CD8-positive, alpha-beta memory T cell (primary cell): ENCODE data around the gene LINGO3. TPM values are rescaled to one million over a fixed set of nuclear protein-coding genes. Genes with fewer than 3 reads are reported as not detected.
A peak's percentile ranks its signal among the peaks of the same experiment; 100 is the strongest.

Experiments
- CTCF ChIA-PET: fragments of 350-600 bp; sonication (Branson Sonifier 250); formaldehyde crosslinking; loops from one replicate; lab custom pipeline; 2021; ENCODE audit warnings: antibody characterized with exemption; lab: Charles Lee
- POLR2A ChIA-PET: fragments of 350-600 bp; sonication (Branson Sonifier 250); formaldehyde crosslinking; loops from one replicate; lab custom pipeline; 2021; ENCODE audit warnings: antibody characterized with exemption; lab: Charles Lee
- DNase-seq, 5 donors: peaks; one replicate each; pipeline versions ENCODE4 v3.0.0 to v3.0.0-alpha.2; 2020 to 2022; ENCODE audit warnings: mixed read lengths in 1 of 5
- H3K27ac ChIP-seq: one replicate; pipeline ENCODE4 v1.7.0; 2013; ENCODE audit warnings: low read depth, mild to moderate bottlenecking, low read length, moderate library complexity
- H3K27me3 ChIP-seq: 2 replicates; pipeline ENCODE4 v1.7.0; 2013; ENCODE audit warnings: low read length, mild to moderate bottlenecking; ENCODE audit not compliant: insufficient read depth, poor library complexity, severe bottlenecking
- H3K36me3 ChIP-seq: 2 replicates; pipeline ENCODE4 v1.7.0; 2013; ENCODE audit warnings: mild to moderate bottlenecking, low read length, moderate library complexity; ENCODE audit not compliant: insufficient read depth
- H3K4me1 ChIP-seq: 2 replicates; pipeline ENCODE4 v1.7.0; 2013; ENCODE audit warnings: mild to moderate bottlenecking, low read length, moderate library complexity; ENCODE audit not compliant: insufficient read depth
- H3K4me3 ChIP-seq: 2 replicates; pipeline ENCODE4 v1.7.0; 2013; ENCODE audit warnings: mild to moderate bottlenecking, low read length
- H3K9me3 ChIP-seq: 2 replicates; pipeline ENCODE4 v1.7.0; 2013; ENCODE audit warnings: mild to moderate bottlenecking, low read length
- H3K27ac Mint-ChIP-seq, 8 donors: one replicate each; pipeline ENCODE4 v1.8.0; 2020 to 2021; ENCODE audit warnings: mixed read lengths in 8 of 8, mild to moderate bottlenecking in 6 of 8, inconsistent platforms in 3 of 8, moderate library complexity in 3 of 8
- H3K27me3 Mint-ChIP-seq, 2 donors: one replicate each; pipeline ENCODE4 v1.8.0; 2020 to 2021; ENCODE audit warnings: mixed read lengths in 2 of 2, mild to moderate bottlenecking in 1 of 2, moderate library complexity in 1 of 2
- H3K36me3 Mint-ChIP-seq, 3 donors: one replicate each; pipeline ENCODE4 v1.8.0; 2020 to 2021; ENCODE audit warnings: mixed read lengths in 3 of 3, inconsistent platforms in 1 of 3, mild to moderate bottlenecking in 1 of 3
- H3K4me1 Mint-ChIP-seq, 3 donors: one replicate each; pipeline ENCODE4 v1.8.0; 2020 to 2021; ENCODE audit warnings: mixed read lengths in 3 of 3, inconsistent platforms in 1 of 3, mild to moderate bottlenecking in 1 of 3
- H3K4me3 Mint-ChIP-seq, 7 donors: one replicate each; pipeline ENCODE4 v1.8.0; 2020 to 2021; ENCODE audit warnings: mixed read lengths in 7 of 7, mild to moderate bottlenecking in 6 of 7, moderate library complexity in 4 of 7, inconsistent platforms in 2 of 7
- H3K9me3 Mint-ChIP-seq, 5 donors: one replicate each; pipeline ENCODE4 v1.8.0; 2020 to 2022; ENCODE audit warnings: mixed read lengths in 5 of 5, mild to moderate bottlenecking in 3 of 5, moderate library complexity in 2 of 5, inconsistent platforms in 1 of 5
- polyA plus RNA-seq: library from polyadenylated mRNA; unstranded; fragments of 300-500 nt; fragmentation: Illumina TruSeq; gene quantifications from one replicate; pipeline ENCODE4 v1.2.3, GENCODE V29; 2021
- total RNA-seq, 2 experiments: library from RNA; stranded (reverse); gene quantifications; one replicate each; pipeline ENCODE4 v1.2.3, GENCODE V29; 2021

Gene LINGO3
- total and polyA plus RNA-seq, 3 experiments from 2014 or later: 0.09 to 9.2 (median 0.15) TPM

- H3K9me3 Mint-ChIP-seq: no peaks in the 10 kb centered on the region
- no peak overlapping the region for H3K27ac ChIP-seq
- peaks cover 39% of the 10 kb centered on the region for H3K4me1 ChIP-seq
- H3K9me3 ChIP-seq: no peaks in the 10 kb centered on the region
- H3K36me3 Mint-ChIP-seq: peaks cover 0 to 21% (median 3%) of the 10 kb centered on the region in 3 donors
- no peaks in the 10 kb centered on the region for H3K27me3 ChIP-seq
- peaks cover 0 to 2% of the 10 kb centered on the region in 2 donors for H3K27me3 Mint-ChIP-seq
- ChIA-PET POLR2A (no interaction called here), CTCF (no interaction called here)
- peak overlapping the region in 5 of 8 donors; percentile 37 to 85 (median 77) for H3K27ac Mint-ChIP-seq
- no peak overlapping the region for H3K4me3 ChIP-seq
- DNase-seq: peak in 3 of 5 donors; percentile 38 to 88 (median 44)
- H3K36me3 ChIP-seq: no peaks in the 10 kb centered on the region
- H3K4me3 Mint-ChIP-seq: peak overlapping the region in 3 of 7 donors; percentile 5 to 75 (median 44)
- peaks cover 26 to 50% (median 28%) of the 10 kb centered on the region in 3 donors for H3K4me1 Mint-ChIP-seq
Observed at GRCh38 chr19:2332341-2333026, 24.5 kb upstream of the LINGO3 start.

- Histone ChIP-seq H3K27me3 (no peaks in the 10 kb centered on the region), H3K4me3 (no peak overlapping the region), H3K36me3 (no peaks in the 10 kb centered on the region), H3K9me3 (no peaks in the 10 kb centered on the region), H3K27ac (no peak overlapping the region), H3K4me1 (peaks cover 46% of the 10 kb centered on the region)
- no peaks in the 10 kb centered on the region for H3K9me3 Mint-ChIP-seq
- peaks cover 0 to 2% of the 10 kb centered on the region in 2 donors for H3K27me3 Mint-ChIP-seq
- H3K36me3 Mint-ChIP-seq: peaks cover 0 to 25% (median 3%) of the 10 kb centered on the region in 3 donors
- H3K4me1 Mint-ChIP-seq: peaks cover 34 to 58% (median 35%) of the 10 kb centered on the region in 3 donors
- DNase-seq: no peak
- ChIA-PET CTCF (no interaction called here), POLR2A (no interaction called here)
- peak overlapping the region in 1 of 8 donors; percentile 85 for H3K27ac Mint-ChIP-seq
- peak overlapping the region in 1 of 7 donors; percentile 76 for H3K4me3 Mint-ChIP-seq
Observed at GRCh38 chr19:2331601-2332246, 23.8 kb upstream of the LINGO3 start.

- Mint-ChIP-seq H3K36me3 (peaks cover 3 to 27% (median 4%) of the 10 kb centered on the region in 3 donors), H3K27me3 (peaks cover 0 to 2% of the 10 kb centered on the region in 2 donors), H3K4me1 (peaks cover 36 to 59% (median 36%) of the 10 kb centered on the region in 3 donors), H3K9me3 (no peaks in the 10 kb centered on the region), H3K4me3 (peak overlapping the region in 6 of 7 donors; percentile 20 to 85 (median 72)), H3K27ac (peak overlapping the region in 3 of 8 donors; percentile 42 to 93 (median 52))
- CTCF ChIA-PET: no interaction called here
- H3K27ac ChIP-seq: peak overlapping the region; percentile 27
- no peaks in the 10 kb centered on the region for H3K27me3 ChIP-seq
- POLR2A ChIA-PET: interaction anchor here (0.7 kb wide), 1 partner anchor 41 kb away, joined by 5 read pairs; no protein-coding TSS in a partner anchor
- H3K4me3 ChIP-seq: no peak overlapping the region
- no peak for DNase-seq
- no peaks in the 10 kb centered on the region for H3K9me3 ChIP-seq
- H3K36me3 ChIP-seq: no peaks in the 10 kb centered on the region
- H3K4me1 ChIP-seq: peaks cover 48% of the 10 kb centered on the region
Observed at GRCh38 chr19:2330632-2331284, 22.8 kb upstream of the LINGO3 start.

- Mint-ChIP-seq H3K27me3 (peaks cover 0 to 2% of the 10 kb centered on the region in 2 donors), H3K4me3 (peak overlapping the region; percentile 20 to 85 (median 68)), H3K27ac (peak overlapping the region in 3 of 8 donors; percentile 29 to 93 (median 83)), H3K9me3 (no peaks in the 10 kb centered on the region), H3K4me1 (peaks cover 37 to 63% (median 39%) of the 10 kb centered on the region in 3 donors), H3K36me3 (peaks cover 3 to 30% (median 4%) of the 10 kb centered on the region in 3 donors)
- ChIA-PET POLR2A (interaction anchor here (0.7 kb wide), 1 partner anchor 41 kb away, joined by 5 read pairs; no protein-coding TSS in a partner anchor), CTCF (no interaction called here)
- Histone ChIP-seq H3K4me3 (no peak overlapping the region), H3K27me3 (no peaks in the 10 kb centered on the region), H3K9me3 (no peaks in the 10 kb centered on the region), H3K36me3 (no peaks in the 10 kb centered on the region), H3K4me1 (peaks cover 48% of the 10 kb centered on the region), H3K27ac (no peak overlapping the region)
- peak in 1 of 5 donors; percentile 42 for DNase-seq
Observed at GRCh38 chr19:2330255-2330631, 22.3 kb upstream of the LINGO3 start.

- ChIA-PET POLR2A (no interaction called here), CTCF (interaction anchor here (0.6 kb wide), 1 partner anchor 839 kb away, joined by 3 read pairs; the partner anchor contains the start of gene REEP6)
- Mint-ChIP-seq H3K27me3 (peaks cover 0 to 2% of the 10 kb centered on the region in 2 donors), H3K27ac (peak overlapping the region; percentile 68 to 94 (median 87)), H3K4me3 (peak overlapping the region; percentile 84 to 99 (median 92)), H3K4me1 (peaks cover 37 to 67% (median 39%) of the 10 kb centered on the region in 3 donors), H3K36me3 (peaks cover 3 to 37% (median 4%) of the 10 kb centered on the region in 3 donors), H3K9me3 (no peaks in the 10 kb centered on the region)
- Histone ChIP-seq H3K36me3 (peaks cover 3% of the 10 kb centered on the region), H3K4me1 (peaks cover 48% of the 10 kb centered on the region), H3K9me3 (no peaks in the 10 kb centered on the region), H3K27me3 (no peaks in the 10 kb centered on the region), H3K4me3 (peak overlapping the region; percentile 95), H3K27ac (peak overlapping the region; percentile 79)
- DNase-seq: no peak
Observed at GRCh38 chr19:2329501-2329916, 21.6 kb upstream of the LINGO3 start.

- H3K9me3 Mint-ChIP-seq: no peaks in the 10 kb centered on the region
- H3K27me3 ChIP-seq: no peaks in the 10 kb centered on the region
- H3K4me1 Mint-ChIP-seq: peaks cover 37 to 69% (median 39%) of the 10 kb centered on the region in 3 donors
- peak overlapping the region; percentile 79 for H3K27ac ChIP-seq
- peaks cover 4% of the 10 kb centered on the region for H3K36me3 ChIP-seq
- peaks cover 0 to 2% of the 10 kb centered on the region in 2 donors for H3K27me3 Mint-ChIP-seq
- DNase-seq: no peak
- H3K36me3 Mint-ChIP-seq: peaks cover 3 to 41% (median 4%) of the 10 kb centered on the region in 3 donors
- H3K27ac Mint-ChIP-seq: peak overlapping the region in 7 of 8 donors; percentile 68 to 92 (median 87)
- ChIA-PET CTCF (no interaction called here), POLR2A (no interaction called here)
- H3K9me3 ChIP-seq: no peaks in the 10 kb centered on the region
- peak overlapping the region; percentile 84 to 99 (median 92) for H3K4me3 Mint-ChIP-seq
- H3K4me1 ChIP-seq: peaks cover 48% of the 10 kb centered on the region
- H3K4me3 ChIP-seq: peak overlapping the region; percentile 95
Observed at GRCh38 chr19:2329149-2329478, 21.2 kb upstream of the LINGO3 start.

- Mint-ChIP-seq H3K4me3 (peak within 1 kb of the TSS; percentile 92 to 100 (median 99)), H3K27me3 (peaks cover 0 to 2% of the 10 kb centered on the region in 2 donors), H3K4me1 (peaks cover 37 to 69% (median 39%) of the 10 kb centered on the region in 3 donors), H3K36me3 (peaks cover 3 to 43% (median 4%) of the 10 kb centered on the region in 3 donors), H3K9me3 (no peaks in the 10 kb centered on the region), H3K27ac (peak within 1 kb of the TSS; percentile 94 to 99 (median 99))
- Histone ChIP-seq H3K36me3 (peaks cover 4% of the 10 kb centered on the region), H3K27ac (peak within 1 kb of the TSS; percentile 79), H3K4me1 (peaks cover 48% of the 10 kb centered on the region), H3K27me3 (no peaks in the 10 kb centered on the region), H3K9me3 (no peaks in the 10 kb centered on the region), H3K4me3 (peak within 1 kb of the TSS; percentile 95)
- DNase-seq: peak; percentile 89 to 96 (median 90)
- ChIA-PET CTCF (interaction anchor here (0.9 to 1.7 kb wide), 2 partner anchors 33 to 173 kb away, joined by 3 to 5 read pairs; no protein-coding TSS in a partner anchor), POLR2A (interaction anchor here (0.5 to 1.3 kb wide), 4 partner anchors 31 to 90 kb away, joined by 3 read pairs; no protein-coding TSS in a partner anchor)
Observed at GRCh38 chr19:2328401-2329148, 20.6 kb upstream of the LINGO3 start, which contains the start of the genes LSM7 and SPPL2B. LSM7 (minus strand) TSS chr19:2328586; CDS start chr19:2328566, 20 bp downstream. SPPL2B (plus strand) TSS chr19:2328684; CDS start chr19:2328710, 26 bp downstream.
